HCT116 (cell line): ENCODE data around the gene ZFHX3. TPM values are rescaled to one million over a fixed set of nuclear protein-coding genes. Genes with fewer than 3 reads are reported as not detected.

Experiments
- ATAC-seq: fragments of 200-7000 bp; cut with Tn5 transposase; 2 replicates; pipeline ENCODE4 v1.9.1; 2020; ENCODE audit warnings: mild to moderate bottlenecking, moderate library complexity
- BruUV-seq: library from RNA; stranded (reverse); fragments of 400-500 nt; replicated peaks from 2 replicates; lab custom pipeline; 2021; lab: Mats Ljungman, UMichigan
- CTCF ChIA-PET: fragments of 300-600 bp; sonication (Branson Sonifier 250); formaldehyde crosslinking; loops from one replicate; lab custom pipeline; 2021; ENCODE audit warnings: antibody characterized with exemption; lab: Charles Lee
- POLR2A ChIA-PET: fragments of 300-600, 350-600 bp; sonication (Branson Sonifier 250); formaldehyde crosslinking; loops from one replicate; lab custom pipeline; 2021; ENCODE audit warnings: antibody characterized with exemption; lab: Charles Lee
- RAD21 ChIA-PET, 2 experiments: fragments of 300-600 bp; sonication (Branson Sonifier 250); formaldehyde crosslinking; loops; one replicate each; lab custom pipeline; 2023; ENCODE audit warnings: low total read pairs in 2 of 2; ENCODE audit not compliant: uncharacterized antibody in 2 of 2, unreplicated experiment in 2 of 2, low non-redundant PET in 1 of 2; lab: Charles Lee
- DNase-seq: peaks from one replicate; pipeline ENCODE4 v3.0.0-alpha.2; 2010; ENCODE audit warnings: low read depth, low spot score
- H2AFZ ChIP-seq: fragments of 200-600 bp; shearing (Covaris generic), sonication (generic); 2 replicates; pipeline ENCODE4 v1.6.1; 2017; ENCODE audit warnings: low read depth, mixed run types, mixed read lengths, antibody characterized with exemption, low read length; ENCODE audit not compliant: poor library complexity, severe bottlenecking
- H3K27ac ChIP-seq: 2 replicates; pipeline ENCODE4 v1.5.1; 2012; ENCODE audit warnings: low read depth, low read length
- H3K27me3 ChIP-seq: fragments of 200-600 bp; sonication (generic); 2 replicates; pipeline ENCODE4 v1.6.1; 2016; ENCODE audit warnings: mixed run types, low read length, mixed read lengths; ENCODE audit not compliant: insufficient read depth
- H3K36me3 ChIP-seq, 2 experiments: fragments of 200-500 bp in 1 of 2; fragments of 200-600 bp in 1 of 2; sonication (Bioruptor generic) in 1 of 2; sonication (generic) in 1 of 2; 2 replicates each; pipeline versions ENCODE4 v1.5.1 to v1.6.1; 2014 to 2016; ENCODE audit warnings: low read length in 2 of 2, inconsistent platforms in 1 of 2, mixed read lengths in 1 of 2, mixed run types in 1 of 2; ENCODE audit not compliant: insufficient read depth in 2 of 2, control insufficient read depth in 1 of 2
- H3K4me1 ChIP-seq, 2 experiments: fragments of 200-600 bp in 1 of 2; sonication (generic) in 1 of 2; 2 replicates each; pipeline versions ENCODE4 v1.5.1 to v1.6.1; 2012 to 2017; ENCODE audit warnings: low read length in 2 of 2, inconsistent platforms in 1 of 2, mild to moderate bottlenecking in 1 of 2, mixed read lengths in 1 of 2, mixed run types in 1 of 2, moderate library complexity in 1 of 2; ENCODE audit not compliant: insufficient read depth in 2 of 2, control insufficient read depth in 1 of 2
- H3K4me2 ChIP-seq: fragments of 200-600 bp; sonication (generic); 2 replicates; pipeline ENCODE4 v1.6.1; 2017; ENCODE audit warnings: mixed run types, low read length, mixed read lengths
- H3K4me3 ChIP-seq, 2 experiments: fragments of 200-600 bp in 1 of 2; sonication (generic) in 1 of 2; replicated peaks in 1 of 2; 2 replicates each; pipeline ENCODE4 v1.5.1; 2011 to 2016; ENCODE audit warnings: low read length in 2 of 2, control low read depth in 1 of 2, low read depth in 1 of 2, mild to moderate bottlenecking in 1 of 2, mixed read lengths in 1 of 2, mixed run types in 1 of 2
- H3K79me2 ChIP-seq: fragments of 200-600 bp; sonication (generic); 2 replicates; pipeline ENCODE4 v1.6.1; 2017; ENCODE audit warnings: mild to moderate bottlenecking, mixed run types, low read length, moderate library complexity, mixed read lengths; ENCODE audit not compliant: insufficient read depth
- H3K9ac ChIP-seq: fragments of 200-600 bp; sonication (generic); 2 replicates; pipeline ENCODE4 v1.6.1; 2016; ENCODE audit warnings: low read length, mixed read lengths
- H3K9me2 ChIP-seq: fragments of 200-600 bp; sonication (generic), shearing (Covaris generic); 2 replicates; pipeline ENCODE4 v1.6.1; 2017; ENCODE audit warnings: mixed run types, mild to moderate bottlenecking, moderate library complexity; ENCODE audit not compliant: insufficient read depth
- H3K9me3 ChIP-seq, 2 experiments: fragments of 200-500 bp in 1 of 2; fragments of 200-600 bp in 1 of 2; sonication (Bioruptor generic) in 1 of 2; sonication (generic) in 1 of 2; 2 replicates each; pipeline ENCODE4 v1.6.1; 2014 to 2017; ENCODE audit warnings: low read length in 2 of 2, mixed read lengths in 2 of 2, inconsistent platforms in 1 of 2, low read depth in 1 of 2, mild to moderate bottlenecking in 1 of 2, mixed run types in 1 of 2, moderate library complexity in 1 of 2; ENCODE audit not compliant: control insufficient read depth in 1 of 2, insufficient read depth in 1 of 2
- H4K20me1 ChIP-seq: fragments of 200-600 bp; sonication (generic), shearing (Covaris generic); 2 replicates; pipeline ENCODE4 v1.6.1; 2017; ENCODE audit warnings: mixed run types, mild to moderate bottlenecking, moderate library complexity; ENCODE audit not compliant: insufficient read depth
- ATF3 ChIP-seq: IDR thresholded peaks from 2 replicates; pipeline ENCODE4 v1.6.1; 2012
- CEBPB ChIP-seq: IDR thresholded peaks from 2 replicates; pipeline ENCODE4 v1.6.1; 2012; ENCODE audit warnings: low read depth
- CTCF ChIP-seq, 3 experiments: fragments of 200-600 bp in 1 of 3; sonication (generic) in 1 of 3; IDR thresholded peaks in 2 of 3; conservative IDR thresholded peaks in 1 of 3; 2 replicates each; pipeline ENCODE4 v1.5.1; 2012 to 2017; ENCODE audit warnings: low read depth in 2 of 3, low read length in 2 of 3, antibody characterized with exemption in 1 of 3, borderline replicate concordance in 1 of 3, control low read depth in 1 of 3, mild to moderate bottlenecking in 1 of 3, mixed read lengths in 1 of 3, mixed run types in 1 of 3, moderate library complexity in 1 of 3; ENCODE audit not compliant: insufficient read depth in 1 of 3
- EZH2 ChIP-seq: fragments of 200-600 bp; sonication (generic); IDR thresholded peaks from 2 replicates; pipeline ENCODE4 v1.6.1; 2017; ENCODE audit warnings: antibody characterized with exemption, mixed run types
- POLR2A ChIP-seq: IDR thresholded peaks from 2 replicates; pipeline ENCODE4 v1.7.0; 2011; ENCODE audit warnings: borderline replicate concordance; ENCODE audit not compliant: insufficient read depth, insufficient read length; ENCODE audit errors: extremely low read depth
- POLR2AphosphoS5 ChIP-seq: IDR thresholded peaks from 2 replicates; pipeline ENCODE4 v1.6.1; 2011; ENCODE audit warnings: mild to moderate bottlenecking, low read depth, low read length, moderate library complexity
- RAD21 ChIP-seq: IDR thresholded peaks from 2 replicates; pipeline ENCODE4 v1.6.1; 2012; ENCODE audit warnings: low read depth, mild to moderate bottlenecking
- SIN3A ChIP-seq: IDR thresholded peaks from 2 replicates; pipeline ENCODE4 v1.6.1; 2012; ENCODE audit warnings: low read depth
- SP1 ChIP-seq: IDR thresholded peaks from 2 replicates; pipeline ENCODE4 v1.6.1; 2012; ENCODE audit warnings: low read depth
- SRF ChIP-seq: IDR thresholded peaks from 2 replicates; pipeline ENCODE4 v1.6.1; 2012; ENCODE audit warnings: low read depth
- TCF7L2 ChIP-seq: IDR thresholded peaks from 2 replicates; pipeline ENCODE4 v1.7.0; 2011; ENCODE audit warnings: borderline replicate concordance, inconsistent platforms; ENCODE audit not compliant: insufficient read depth, insufficient read length; ENCODE audit errors: extremely low read depth
- ZFX ChIP-seq: fragments of 450-650 bp; IDR thresholded peaks from 2 replicates; pipeline ENCODE4 v1.6.1; 2017
- intact Hi-C: fragments of 100-400 bp; cut with micrococcal nuclease; formaldehyde crosslinking; loops from 2 replicates; pipeline ENCODE4 v1.10.0; 2022
- total RNA-seq: library from RNA; stranded (reverse); gene quantifications from one replicate; pipeline ENCODE4 v1.2.1, GENCODE V29; 2021; ENCODE audit not compliant: unreplicated experiment

ZFHX3 gene
- total RNA-seq, 1 experiment from 2014 or later, result 6.3 TPM

GRCh38 chr16:73023752-73024570 is 24.0 kb downstream of the ZFHX3 start:
- no peaks in the 10 kb centered on the region for H3K27me3 ChIP-seq
- no peak overlapping the region for H3K4me2 ChIP-seq
- no TSS peak for BruUV-seq
- ATAC-seq, result no peak
- POLR2A ChIA-PET, result no interaction called here
- CTCF ChIA-PET, result no interaction called here
- no peaks in the 10 kb centered on the region for H3K36me3 ChIP-seq
- no peak overlapping the region for H3K4me3 ChIP-seq
- H3K4me1 ChIP-seq, result peaks cover 22 to 28% of the 10 kb centered on the region in 2 experiments
- no peaks in the 10 kb centered on the region for H3K9me2 ChIP-seq
- no peak overlapping the region for H2AFZ ChIP-seq
- no peaks in the 10 kb centered on the region for H3K9me3 ChIP-seq
- RAD21 ChIA-PET, result no interaction called here
- DNase-seq, result no peak
- no peak overlapping the region for H3K9ac ChIP-seq
- H4K20me1 ChIP-seq, result no peaks in the 10 kb centered on the region
- peaks cover 20% of the 10 kb centered on the region for H3K79me2 ChIP-seq
- H3K27ac ChIP-seq, result no peak overlapping the region
- intact Hi-C loops, result no loop called here
- TF ChIP-seq RAD21 (no peak), SIN3A (no peak), SRF (no peak), POLR2AphosphoS5 (no peak), CEBPB (no peak), CTCF (IDR thresholded peaks at IDR 0.05 in 2 of 3, conservative IDR thresholded peaks at IDR 0.05 in 1 of 3; ENCODE audit: borderline replicate concordance in 1 of 3, insufficient read depth in 1 of 3, low read depth in 2 of 3, low read length in 2 of 3) (no peak), ZFX (no peak), SP1 (no peak), EZH2 (no peak), POLR2A (no peak), TCF7L2 (no peak), ATF3 (no peak)
